GM12878 (cell line): ENCODE data around the gene MZB1. TPM values are rescaled to one million over a fixed set of nuclear protein-coding genes. Genes with fewer than 3 reads are reported as not detected.

Experiments used
- ATAC-seq: fragments of 200-7000 bp; cut with Tn5 transposase; 3 replicates; pipeline ENCODE4 v1.9.1; 2020; ENCODE audit warnings: mild to moderate bottlenecking, moderate library complexity
- BruUV-seq: library from RNA; stranded (reverse); fragments of 400-500 nt; replicated peaks from 2 replicates; lab custom pipeline; 2021; lab: Mats Ljungman, UMichigan
- CTCF ChIA-PET: fragments of 300-600 bp; sonication (Branson Sonifier 250); formaldehyde crosslinking; extraction: SDS; loops from one replicate; lab custom pipeline; 2021; ENCODE audit warnings: inconsistent platforms; lab: Yijun Ruan, JAX
- POLR2A ChIA-PET: fragments of 350-600 bp; formaldehyde crosslinking; extraction: SDS; loops from one replicate; lab custom pipeline; 2021; ENCODE audit warnings: inconsistent platforms; lab: Charles Lee
- RAD21 ChIA-PET: fragments of 300-600 bp; sonication (Branson Sonifier 250); formaldehyde crosslinking; loops from one replicate; lab custom pipeline; 2023; ENCODE audit warnings: antibody characterized with exemption; ENCODE audit not compliant: unreplicated experiment; lab: Charles Lee
- SMC1A ChIA-PET: fragments of 300-600 bp; sonication (Branson Sonifier 250); formaldehyde crosslinking; loops from one replicate; lab custom pipeline; 2023; ENCODE audit not compliant: unreplicated experiment, uncharacterized antibody; lab: Charles Lee
- DNase-seq: peaks from one replicate; pipeline ENCODE4 v3.0.0-alpha.2; 2011; ENCODE audit warnings: low read depth, low spot score
- FAIRE-seq: peaks from 3 replicates; lab custom pipeline; 2011; peaks lifted over from hg19 to GRCh38; lab: Jason Lieb, UNC
- H2AFZ ChIP-seq: 2 replicates; pipeline ENCODE4 v1.6.0; 2011; ENCODE audit warnings: low read depth, low read length, control low read depth; ENCODE audit not compliant: control insufficient read depth
- H3K27ac ChIP-seq: 2 replicates; pipeline ENCODE4 v1.5.1; 2011; ENCODE audit warnings: control low read depth; ENCODE audit not compliant: control insufficient read depth, insufficient read depth
- H3K27me3 ChIP-seq, 2 experiments: replicated peaks in 1 of 2; 2 replicates each; pipeline versions ENCODE4 v1.6.0 to v1.6.1; 2011; ENCODE audit warnings: low read length in 1 of 2; ENCODE audit not compliant: control insufficient read depth in 2 of 2, insufficient read depth in 2 of 2
- H3K36me3 ChIP-seq, 2 experiments: 2 replicates each; pipeline ENCODE4 v1.5.1; 2011; ENCODE audit warnings: low read length in 1 of 2; ENCODE audit not compliant: control insufficient read depth in 2 of 2, insufficient read depth in 2 of 2
- H3K4me1 ChIP-seq: 2 replicates; pipeline ENCODE4 v1.6.1; 2011; ENCODE audit warnings: mild to moderate bottlenecking, low read length, moderate library complexity, mixed read lengths; ENCODE audit not compliant: control insufficient read depth, insufficient read depth
- H3K4me2 ChIP-seq: 2 replicates; pipeline ENCODE4 v1.6.0; 2011; ENCODE audit warnings: control low read depth; ENCODE audit not compliant: control insufficient read depth, insufficient read depth
- H3K4me3 ChIP-seq: fragments of 200-600 bp; sonication (generic); 2 replicates; pipeline ENCODE4 v1.5.1; 2016
- H3K79me2 ChIP-seq: 2 replicates; pipeline ENCODE4 v1.6.0; 2011; ENCODE audit warnings: low read length; ENCODE audit not compliant: control insufficient read depth, insufficient read depth
- H3K9ac ChIP-seq: 2 replicates; pipeline ENCODE4 v1.8.0; 2011; ENCODE audit warnings: low read length, control low read depth, mixed read lengths; ENCODE audit not compliant: control insufficient read depth, insufficient read depth
- H3K9me3 ChIP-seq: replicated peaks from 3 replicates; pipeline ENCODE4 v1.5.1; 2011; ENCODE audit warnings: mild to moderate bottlenecking, low read length; ENCODE audit not compliant: control insufficient read depth, insufficient read depth
- H4K20me1 ChIP-seq: 2 replicates; pipeline ENCODE4 v1.6.0; 2011; ENCODE audit not compliant: control insufficient read depth, insufficient read depth
- BHLHE40 ChIP-seq, 2 experiments: fragments of 450-650 bp in 1 of 2; IDR thresholded peaks; 2 replicates each; pipeline ENCODE4 v1.6.1; 2011 to 2017; ENCODE audit warnings: low read depth in 2 of 2, borderline replicate concordance in 1 of 2, improper control_type of control experiment in 1 of 2, low read length in 1 of 2, mild to moderate bottlenecking in 1 of 2
- DPF2 ChIP-seq: fragments of 450-650 bp; IDR thresholded peaks from 2 replicates; pipeline ENCODE4 v1.6.1; 2017; ENCODE audit warnings: mild to moderate bottlenecking
- GATAD2B ChIP-seq: fragments of 450-650 bp; conservative IDR thresholded peaks from 2 replicates; pipeline ENCODE4 v1.6.1; 2017; ENCODE audit warnings: low read depth, mild to moderate bottlenecking, moderate library complexity
- IKZF1 ChIP-seq: fragments of 450-650 bp; conservative IDR thresholded peaks from 2 replicates; pipeline ENCODE4 v1.6.1; 2017; ENCODE audit warnings: antibody characterized with exemption, mild to moderate bottlenecking
- IKZF2 ChIP-seq, 2 experiments: fragments of 450-650 bp; IDR thresholded peaks; 2 replicates each; pipeline ENCODE4 v1.6.1; 2017; ENCODE audit warnings: mild to moderate bottlenecking in 2 of 2, moderate library complexity in 2 of 2
- IRF4 ChIP-seq: IDR thresholded peaks from 2 replicates; pipeline ENCODE4 v1.6.1; 2011; ENCODE audit warnings: low read depth, low read length
- JUNB ChIP-seq: IDR thresholded peaks from 2 replicates; pipeline ENCODE4 v1.6.1; 2016; ENCODE audit warnings: antibody characterized with exemption, mild to moderate bottlenecking
- JUND ChIP-seq: IDR thresholded peaks from 2 replicates; pipeline ENCODE4 v1.6.1; 2012; ENCODE audit warnings: low read depth, mild to moderate bottlenecking, low read length, improper control_type of control experiment, moderate library complexity
- LARP7 ChIP-seq: fragments of 450-650 bp; IDR thresholded peaks from 2 replicates; pipeline ENCODE4 v1.6.1; 2017; ENCODE audit warnings: mild to moderate bottlenecking
- NBN ChIP-seq: fragments of 450-650 bp; IDR thresholded peaks from 2 replicates; pipeline ENCODE4 v1.6.1; 2016
- NR2F1 ChIP-seq: fragments of 450-650 bp; conservative IDR thresholded peaks from 2 replicates; pipeline ENCODE4 v1.6.1; 2017; ENCODE audit warnings: mild to moderate bottlenecking
- POLR2AphosphoS2 ChIP-seq: IDR thresholded peaks from 2 replicates; pipeline ENCODE4 v1.6.1; 2011; ENCODE audit warnings: low read depth, mild to moderate bottlenecking, low read length, improper control_type of control experiment, moderate library complexity
- RUNX3 ChIP-seq: IDR thresholded peaks from 2 replicates; pipeline ENCODE4 v1.6.1; 2012; ENCODE audit warnings: low read length, inconsistent platforms
- TCF12 ChIP-seq: IDR thresholded peaks from 2 replicates; pipeline ENCODE4 v1.6.1; 2011; ENCODE audit warnings: low read depth, mild to moderate bottlenecking, low read length
- TCF3 ChIP-seq: IDR thresholded peaks from 2 replicates; pipeline ENCODE4 v1.6.1; 2012; ENCODE audit warnings: low read depth, mild to moderate bottlenecking, low read length, borderline replicate concordance; ENCODE audit not compliant: insufficient read depth
- ZNF24 ChIP-seq: fragments of 450-650 bp; IDR thresholded peaks from 2 replicates; pipeline ENCODE4 v1.6.1; 2017; ENCODE audit warnings: antibody characterized with exemption, mild to moderate bottlenecking
- WGBS: methylation state at CpG from one replicate; pipeline ENCODE4 v1.1.6; 2016; ENCODE audit warnings: low lambda C conversion rate; ENCODE audit not compliant: insufficient replicate concordance, insufficient coverage; ENCODE audit errors: missing lambda C conversion rate; 5-methylcytosine and 5-hydroxymethylcytosine counted together
- in situ Hi-C: fragments of 300-500 bp; cut with MboI; formaldehyde crosslinking; loops from 9 replicates; pipeline ENCODE4 v1.14.3; 2018; ENCODE audit warnings: mixed read lengths
- intact Hi-C: fragments of 100-400 bp; cut with micrococcal nuclease; formaldehyde crosslinking; loops from one replicate; pipeline ENCODE4 v1.14.2; 2022; ENCODE audit not compliant: unreplicated experiment
- polyA plus RNA-seq, 11 experiments: library from polyadenylated mRNA; depleted of rRNA in 4 of 11; unstranded in 6 of 11; stranded (reverse) in 5 of 11; fragments of >200 nt; fragmentation: Nextera tagmentation in 4 of 11; fragmentation: Illumina TruSeq in 1 of 11; extraction: Ambion mirVana in 4 of 11; extraction: Trizol in 1 of 11; gene quantifications; 1 replicate in 1 of 11; 2 replicates in 10 of 11; pipeline versions ENCODE4 v1.2.1 to v1.2.3, GENCODE V29; 2011 to 2016; ENCODE audit warnings: inconsistent platforms in 2 of 11, missing spikeins in 2 of 11, low read depth in 1 of 11
- total RNA-seq, 4 experiments: library from RNA; depleted of rRNA in 3 of 4; stranded (reverse); fragments of >200 nt in 3 of 4; fragmentation: Illumina TruSeq in 1 of 4; extraction: Trizol in 1 of 4; gene quantifications; 2 replicates each; pipeline versions ENCODE4 v1.2.1 to v1.2.3, GENCODE V29; 2013 to 2021
- TF ChIP-seq, protein P1 (sequence below), 3 experiments: IDR thresholded peaks in 2 of 3; conservative IDR thresholded peaks in 1 of 3; 2 replicates each; pipeline ENCODE4 v1.5.1; 2011; ENCODE audit warnings: low read depth in 3 of 3, low read length in 3 of 3, mild to moderate bottlenecking in 3 of 3, control low read depth in 2 of 3, moderate library complexity in 2 of 3, inconsistent platforms in 1 of 3, mixed read lengths in 1 of 3; ENCODE audit not compliant: control insufficient read depth in 2 of 3, insufficient read depth in 1 of 3; ENCODE audit errors: extremely low read depth in 1 of 3
- TF ChIP-seq, protein P2 (sequence below): IDR thresholded peaks from 2 replicates; pipeline ENCODE4 v1.6.1; 2011; ENCODE audit warnings: low read depth, low read length, improper control_type of control experiment, borderline replicate concordance
- TF ChIP-seq, protein P3 (sequence below): fragments of 150-350 bp; IDR thresholded peaks from 2 replicates; pipeline ENCODE4 v1.6.1; 2014; ENCODE audit warnings: mild to moderate bottlenecking, low read depth, low read length

MZB1 gene
- total and polyA plus RNA-seq, 10 of the 15 experiments (the other 5 are each of a cell fraction or from before 2014, with no cell fraction given): 19.3 to 406 (median 188) TPM

DNA sequence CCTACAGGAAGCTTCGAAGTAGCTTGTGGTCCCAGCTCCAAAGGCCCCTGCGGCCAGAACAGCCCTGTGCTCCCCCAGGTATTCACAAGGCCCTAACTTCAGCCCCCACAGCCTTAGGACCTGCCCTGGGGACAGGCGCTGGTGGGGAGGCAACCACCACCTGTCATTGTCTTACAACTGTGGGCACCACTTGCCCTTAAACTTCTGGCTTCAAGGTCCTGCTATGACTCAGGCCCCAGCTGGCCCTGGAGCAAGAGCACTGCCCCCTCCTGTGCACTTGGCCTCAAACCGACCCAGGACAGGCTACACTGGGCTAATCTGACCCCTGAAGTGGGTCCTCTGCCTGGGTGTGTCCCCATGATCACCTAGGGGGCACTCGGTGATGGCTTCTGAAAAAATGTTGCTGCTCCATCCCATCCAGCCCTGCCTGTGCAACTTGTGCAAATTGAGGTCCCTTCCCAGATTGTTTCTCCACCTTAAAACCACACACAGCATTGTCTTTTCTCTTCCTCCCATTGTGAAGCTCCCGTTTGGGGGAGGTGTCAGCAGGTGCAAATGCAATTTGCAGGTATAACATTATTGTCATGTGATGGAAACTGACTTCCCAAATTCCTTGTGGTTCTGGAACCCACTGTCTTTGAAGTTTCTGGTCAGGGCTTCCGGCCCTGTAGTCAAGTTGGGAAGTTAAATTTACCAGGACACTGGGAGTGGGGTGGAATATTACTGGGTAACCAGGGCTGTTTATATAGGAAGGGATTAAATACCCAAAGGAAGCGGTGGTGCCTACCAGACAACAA is 6.3 kb upstream of the MZB1 start:
- H4K20me1 ChIP-seq: no peaks in the 10 kb centered on the region
- no peak overlapping the region for H2AFZ ChIP-seq
- H3K4me3 ChIP-seq: peak overlapping the region; percentile 30; the same call in 1 of the 2 replicates
- H3K4me2 ChIP-seq: peak overlapping the region; percentile 73
- intact Hi-C loops: no loop called here
- in situ Hi-C loops: no loop called here
- TF ChIP-seq, protein P1, sequence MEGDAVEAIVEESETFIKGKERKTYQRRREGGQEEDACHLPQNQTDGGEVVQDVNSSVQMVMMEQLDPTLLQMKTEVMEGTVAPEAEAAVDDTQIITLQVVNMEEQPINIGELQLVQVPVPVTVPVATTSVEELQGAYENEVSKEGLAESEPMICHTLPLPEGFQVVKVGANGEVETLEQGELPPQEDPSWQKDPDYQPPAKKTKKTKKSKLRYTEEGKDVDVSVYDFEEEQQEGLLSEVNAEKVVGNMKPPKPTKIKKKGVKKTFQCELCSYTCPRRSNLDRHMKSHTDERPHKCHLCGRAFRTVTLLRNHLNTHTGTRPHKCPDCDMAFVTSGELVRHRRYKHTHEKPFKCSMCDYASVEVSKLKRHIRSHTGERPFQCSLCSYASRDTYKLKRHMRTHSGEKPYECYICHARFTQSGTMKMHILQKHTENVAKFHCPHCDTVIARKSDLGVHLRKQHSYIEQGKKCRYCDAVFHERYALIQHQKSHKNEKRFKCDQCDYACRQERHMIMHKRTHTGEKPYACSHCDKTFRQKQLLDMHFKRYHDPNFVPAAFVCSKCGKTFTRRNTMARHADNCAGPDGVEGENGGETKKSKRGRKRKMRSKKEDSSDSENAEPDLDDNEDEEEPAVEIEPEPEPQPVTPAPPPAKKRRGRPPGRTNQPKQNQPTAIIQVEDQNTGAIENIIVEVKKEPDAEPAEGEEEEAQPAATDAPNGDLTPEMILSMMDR (IDR thresholded peaks at IDR 0.05 in 2 of 3, conservative IDR thresholded peaks at IDR 0.05 in 1 of 3; ENCODE audit: control insufficient read depth in 2 of 3, extremely low read depth in 1 of 3, insufficient read depth in 1 of 3, low read depth in 3 of 3, low read length in 3 of 3): peak in 2 of 3 experiments; percentile 18 to 20; a peak in 1 of 6 replicates
- 0 out of 2 replicates have a peak, but pooled peaks have one; percentile 58 for TF ChIP-seq IRF4
- peak; percentile 91 for TF ChIP-seq TCF12
- 0 out of 2 replicates have a peak, but pooled peaks have one; percentile 47 for TF ChIP-seq NBN
- peak; percentile 27; the same call in 1 of the 2 replicates for TF ChIP-seq JUNB
- TF ChIP-seq, protein P2, sequence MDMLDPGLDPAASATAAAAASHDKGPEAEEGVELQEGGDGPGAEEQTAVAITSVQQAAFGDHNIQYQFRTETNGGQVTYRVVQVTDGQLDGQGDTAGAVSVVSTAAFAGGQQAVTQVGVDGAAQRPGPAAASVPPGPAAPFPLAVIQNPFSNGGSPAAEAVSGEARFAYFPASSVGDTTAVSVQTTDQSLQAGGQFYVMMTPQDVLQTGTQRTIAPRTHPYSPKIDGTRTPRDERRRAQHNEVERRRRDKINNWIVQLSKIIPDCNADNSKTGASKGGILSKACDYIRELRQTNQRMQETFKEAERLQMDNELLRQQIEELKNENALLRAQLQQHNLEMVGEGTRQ: no peak
- peak; percentile 80; the same call in 1 of the 2 replicates for TF ChIP-seq TCF3
- TF ChIP-seq JUND: peak; percentile 52; the same call in 1 of the 2 replicates
- TF ChIP-seq, protein P3, sequence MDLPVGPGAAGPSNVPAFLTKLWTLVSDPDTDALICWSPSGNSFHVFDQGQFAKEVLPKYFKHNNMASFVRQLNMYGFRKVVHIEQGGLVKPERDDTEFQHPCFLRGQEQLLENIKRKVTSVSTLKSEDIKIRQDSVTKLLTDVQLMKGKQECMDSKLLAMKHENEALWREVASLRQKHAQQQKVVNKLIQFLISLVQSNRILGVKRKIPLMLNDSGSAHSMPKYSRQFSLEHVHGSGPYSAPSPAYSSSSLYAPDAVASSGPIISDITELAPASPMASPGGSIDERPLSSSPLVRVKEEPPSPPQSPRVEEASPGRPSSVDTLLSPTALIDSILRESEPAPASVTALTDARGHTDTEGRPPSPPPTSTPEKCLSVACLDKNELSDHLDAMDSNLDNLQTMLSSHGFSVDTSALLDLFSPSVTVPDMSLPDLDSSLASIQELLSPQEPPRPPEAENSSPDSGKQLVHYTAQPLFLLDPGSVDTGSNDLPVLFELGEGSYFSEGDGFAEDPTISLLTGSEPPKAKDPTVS: no peak
- TF ChIP-seq GATAD2B: 0 out of 2 replicates have a peak, but pooled peaks have one; percentile 35
- peak; percentile 60; the same call in 1 of the 2 replicates for TF ChIP-seq NR2F1
- TF ChIP-seq DPF2: peak; percentile 41; the same call in 1 of the 2 replicates
- TF ChIP-seq POLR2AphosphoS2: 0 out of 2 replicates have a peak, but pooled peaks have one; percentile 5
- TF ChIP-seq IKZF2 (IDR thresholded peaks at IDR 0.05): peak in 1 of 2 experiments; percentile 11; a peak in 2 of 4 replicates
- 0 out of 2 replicates have a peak, but pooled peaks have one; percentile 54 for TF ChIP-seq IKZF1
- no peak for TF ChIP-seq RUNX3
- no peak for TF ChIP-seq ZNF24
- peak in 1 of 2 experiments; percentile 15; a peak in 1 of 4 replicates for TF ChIP-seq BHLHE40 (IDR thresholded peaks at IDR 0.05; ENCODE audit: borderline replicate concordance in 1 of 2, low read depth in 2 of 2, low read length in 1 of 2)
- no peak for TF ChIP-seq LARP7
- ChIA-PET POLR2A (interaction anchor here (0.7 to 1.4 kb wide), 7 partner anchors 9 to 120 kb away, joined by 3 to 5 read pairs (median 3); no protein-coding TSS in a partner anchor), RAD21 (interaction anchor here (0.6 to 2.2 kb wide), 7 partner anchors 18 to 145 kb away, joined by 3 to 14 read pairs (median 4); no protein-coding TSS in a partner anchor), CTCF (interaction anchor here (0.7 to 1.9 kb wide), 10 partner anchors 8 to 236 kb away, joined by 3 to 10 read pairs (median 3); partner anchors contain the start of gene SPATA24), SMC1A (interaction anchor here (0.5 to 3.9 kb wide), 10 partner anchors 10 to 252 kb away, joined by 3 to 15 read pairs (median 3); no protein-coding TSS in a partner anchor)
- no peak overlapping the region; the same call in 1 of the 2 replicates for H3K9ac ChIP-seq
- H3K9me3 ChIP-seq: no peaks in the 10 kb centered on the region; the same call in 2 of the 3 replicates
- peaks cover 0 to 7% of the 10 kb centered on the region in 2 experiments; a peak in 1 of 4 replicates for H3K36me3 ChIP-seq
- 47% methylated on average over 8 of the region's 8 CpGs for WGBS
- no peaks in the 10 kb centered on the region for H3K27me3 ChIP-seq
- no TSS peak for BruUV-seq
- peak; percentile 14 for ATAC-seq
- peaks cover 45% of the 10 kb centered on the region for H3K4me1 ChIP-seq
- H3K79me2 ChIP-seq: peaks cover 50% of the 10 kb centered on the region
- peak overlapping the region; percentile 38 for H3K27ac ChIP-seq
- FAIRE-seq: no peak
- no peak for DNase-seq
